ENCODE data around the gene UQCC5.

The UQCC5 gene

DNA sequence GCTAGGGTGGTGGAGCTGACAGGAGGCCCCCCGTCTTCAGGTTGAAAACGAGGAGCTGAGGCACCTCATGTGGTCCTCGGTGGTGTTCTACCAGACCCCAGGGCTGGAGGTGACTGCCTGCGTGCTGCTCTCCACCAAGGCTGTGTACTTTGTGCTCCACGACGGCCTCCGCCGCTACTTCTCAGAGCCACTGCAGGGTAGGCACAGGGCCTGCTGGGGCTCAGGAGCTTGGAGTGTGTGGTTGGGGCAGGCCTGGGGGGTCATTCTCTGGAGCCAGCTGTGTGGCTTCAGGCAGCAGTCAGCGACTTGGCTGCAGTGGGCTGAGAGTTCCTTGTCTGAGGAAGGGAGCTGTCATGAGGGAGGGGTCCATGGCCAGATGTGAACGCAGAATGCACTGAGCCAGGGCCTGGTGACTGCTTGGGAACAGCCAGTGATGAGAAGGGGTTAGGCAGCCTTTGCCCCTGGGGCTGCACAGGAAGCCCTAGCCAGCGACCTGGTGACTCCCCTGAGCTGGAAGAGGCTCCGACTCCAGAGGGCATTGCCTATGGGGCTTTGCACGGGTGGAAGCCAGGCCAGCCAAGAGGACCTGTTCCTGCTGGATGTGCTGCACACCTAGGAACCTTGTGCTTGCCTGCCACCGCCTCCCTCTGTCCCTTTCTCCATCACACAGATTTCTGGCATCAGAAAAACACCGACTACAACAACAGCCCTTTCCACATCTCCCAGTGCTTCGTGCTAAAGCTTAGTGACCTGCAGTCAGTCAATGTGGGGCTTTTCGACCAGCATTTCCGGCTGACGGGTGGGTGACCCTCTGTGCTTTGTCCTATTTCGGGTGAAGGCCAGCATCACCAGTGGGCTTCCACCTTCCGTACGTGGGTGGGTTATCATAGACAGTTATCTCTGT is 46.1 kb upstream of the UQCC5 start:
- Histone ChIP-seq H3K27ac (no peak overlapping the region), H3K27me3 (ENCODE audit: insufficient read depth, low read depth, severe bottlenecking) (no peaks in the 10 kb centered on the region), H3K9me3 (ENCODE audit: severe bottlenecking) (no peaks in the 10 kb centered on the region), H3K4me3 (ENCODE audit: low read depth, low read length) (no peak overlapping the region), H3K36me3 (peaks cover 82% of the 10 kb centered on the region)
- TF ChIP-seq, protein P1, sequence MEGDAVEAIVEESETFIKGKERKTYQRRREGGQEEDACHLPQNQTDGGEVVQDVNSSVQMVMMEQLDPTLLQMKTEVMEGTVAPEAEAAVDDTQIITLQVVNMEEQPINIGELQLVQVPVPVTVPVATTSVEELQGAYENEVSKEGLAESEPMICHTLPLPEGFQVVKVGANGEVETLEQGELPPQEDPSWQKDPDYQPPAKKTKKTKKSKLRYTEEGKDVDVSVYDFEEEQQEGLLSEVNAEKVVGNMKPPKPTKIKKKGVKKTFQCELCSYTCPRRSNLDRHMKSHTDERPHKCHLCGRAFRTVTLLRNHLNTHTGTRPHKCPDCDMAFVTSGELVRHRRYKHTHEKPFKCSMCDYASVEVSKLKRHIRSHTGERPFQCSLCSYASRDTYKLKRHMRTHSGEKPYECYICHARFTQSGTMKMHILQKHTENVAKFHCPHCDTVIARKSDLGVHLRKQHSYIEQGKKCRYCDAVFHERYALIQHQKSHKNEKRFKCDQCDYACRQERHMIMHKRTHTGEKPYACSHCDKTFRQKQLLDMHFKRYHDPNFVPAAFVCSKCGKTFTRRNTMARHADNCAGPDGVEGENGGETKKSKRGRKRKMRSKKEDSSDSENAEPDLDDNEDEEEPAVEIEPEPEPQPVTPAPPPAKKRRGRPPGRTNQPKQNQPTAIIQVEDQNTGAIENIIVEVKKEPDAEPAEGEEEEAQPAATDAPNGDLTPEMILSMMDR (IDR thresholded peaks at IDR 0.05; ENCODE audit: low read depth, low read length): no peak
- no peak for DNase-seq

DNA sequence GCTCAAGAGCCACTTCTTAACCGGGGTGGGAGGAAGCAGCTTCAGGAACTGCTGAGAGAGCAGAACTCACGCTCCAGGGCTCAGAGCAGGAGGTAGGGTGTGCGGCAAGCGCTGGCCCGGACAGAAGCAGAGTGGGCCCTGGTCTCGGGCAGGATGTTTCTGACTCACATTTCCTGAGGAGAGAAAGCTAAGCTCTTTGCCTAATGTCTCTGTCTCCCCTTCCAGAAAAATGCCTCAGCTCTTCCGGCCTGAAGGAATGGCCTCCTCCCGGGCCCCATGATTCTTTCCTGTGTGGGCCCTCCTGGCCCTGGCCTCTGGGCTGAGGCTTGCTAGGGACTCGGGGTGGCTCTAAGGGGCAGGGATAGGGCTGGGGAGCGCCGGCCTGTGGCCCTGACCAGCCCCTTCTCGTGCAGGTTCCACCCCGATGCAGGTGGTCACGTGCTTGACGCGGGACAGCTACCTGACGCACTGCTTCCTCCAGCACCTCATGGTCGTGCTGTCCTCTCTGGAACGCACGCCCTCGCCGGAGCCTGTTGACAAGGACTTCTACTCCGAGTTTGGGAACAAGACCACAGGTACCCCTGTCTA is 45.4 kb upstream of the UQCC5 start:
- Histone ChIP-seq H3K27ac (no peak overlapping the region), H3K9me3 (ENCODE audit: severe bottlenecking) (no peaks in the 10 kb centered on the region), H3K36me3 (peaks cover 75% of the 10 kb centered on the region), H3K4me3 (ENCODE audit: low read depth, low read length) (no peak overlapping the region), H3K27me3 (ENCODE audit: insufficient read depth, low read depth, severe bottlenecking) (no peaks in the 10 kb centered on the region)
- no peak for DNase-seq
- TF ChIP-seq, protein P1 (IDR thresholded peaks at IDR 0.05; ENCODE audit: low read depth, low read length): no peak

DNA sequence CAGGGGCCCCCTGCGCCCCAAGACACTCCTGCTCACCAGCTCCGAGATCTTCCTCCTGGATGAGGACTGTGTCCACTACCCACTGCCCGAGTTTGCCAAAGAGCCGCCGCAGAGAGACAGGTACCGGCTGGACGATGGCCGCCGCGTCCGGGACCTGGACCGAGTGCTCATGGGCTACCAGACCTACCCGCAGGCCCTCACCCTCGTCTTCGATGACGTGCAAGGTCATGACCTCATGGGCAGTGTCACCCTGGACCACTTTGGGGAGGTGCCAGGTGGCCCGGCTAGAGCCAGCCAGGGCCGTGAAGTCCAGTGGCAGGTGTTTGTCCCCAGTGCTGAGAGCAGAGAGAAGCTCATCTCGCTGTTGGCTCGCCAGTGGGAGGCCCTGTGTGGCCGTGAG is 44.3 kb upstream of the UQCC5 start:
- Histone ChIP-seq H3K27me3 (ENCODE audit: insufficient read depth, low read depth, severe bottlenecking) (no peaks in the 10 kb centered on the region), H3K36me3 (peaks cover 65% of the 10 kb centered on the region), H3K27ac (no peak overlapping the region), H3K4me3 (ENCODE audit: low read depth, low read length) (no peak overlapping the region), H3K9me3 (ENCODE audit: severe bottlenecking) (no peaks in the 10 kb centered on the region)
- no peak for DNase-seq
- TF ChIP-seq, protein P1 (IDR thresholded peaks at IDR 0.05; ENCODE audit: low read depth, low read length): no peak

GRCh38 chr3:52493232-52494017 is 43.0 kb upstream of the UQCC5 start:
- TF ChIP-seq, protein P1 (IDR thresholded peaks at IDR 0.05; ENCODE audit: low read depth, low read length): no peak
- H3K4me3 ChIP-seq (ENCODE audit: low read depth, low read length): no peak overlapping the region
- peaks cover 51% of the 10 kb centered on the region for H3K36me3 ChIP-seq
- peak overlapping the region; percentile 47 for H3K27ac ChIP-seq
- H3K9me3 ChIP-seq (ENCODE audit: severe bottlenecking): no peaks in the 10 kb centered on the region
- no peak for DNase-seq
- no peaks in the 10 kb centered on the region for H3K27me3 ChIP-seq (ENCODE audit: insufficient read depth, low read depth, severe bottlenecking)

DNA sequence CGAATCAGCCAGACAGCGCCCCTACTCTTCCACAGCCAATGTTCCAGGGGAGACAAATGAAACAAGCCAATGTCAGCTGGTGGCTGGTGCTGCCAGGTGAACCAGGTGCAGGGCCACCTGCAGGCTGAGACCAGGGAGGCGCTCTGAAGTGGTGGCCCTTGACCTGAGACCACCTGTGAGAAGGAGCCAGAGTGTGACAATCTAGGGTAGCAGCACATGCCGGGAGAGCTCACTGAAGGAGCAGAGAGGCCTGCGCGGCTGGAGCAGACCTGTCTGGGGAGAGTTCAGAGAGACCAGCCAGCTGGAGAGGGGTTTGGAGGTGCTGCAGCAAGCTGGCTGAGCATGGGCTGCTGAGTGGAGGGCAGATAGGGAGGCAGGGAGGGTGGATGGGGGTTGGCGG is 42.0 kb upstream of the UQCC5 start:
- DNase-seq: no peak
- TF ChIP-seq, protein P1 (IDR thresholded peaks at IDR 0.05; ENCODE audit: low read depth, low read length): peak; percentile 17; the same call in 1 of the 2 replicates

More for the DNA sequence above, 42.0 kb upstream of the UQCC5 start:
- H3K36me3 ChIP-seq: peaks cover 43% of the 10 kb centered on the region
- no peaks in the 10 kb centered on the region for H3K27me3 ChIP-seq (ENCODE audit: insufficient read depth, low read depth, severe bottlenecking)
- no peak overlapping the region for H3K4me3 ChIP-seq (ENCODE audit: low read depth, low read length)
- no peak overlapping the region for H3K27ac ChIP-seq
- no peaks in the 10 kb centered on the region for H3K9me3 ChIP-seq (ENCODE audit: severe bottlenecking)
